NT2/D1 (cell line): ENCODE results near the gene GRP.

Source experiments
- SUZ12 ChIP-seq: IDR thresholded peaks from 2 replicates; pipeline ENCODE4 v1.6.1; 2011; ENCODE audit not compliant: insufficient read length, insufficient read depth; ENCODE audit errors: extremely low read depth
- YY1 ChIP-seq: IDR thresholded peaks from 2 replicates; pipeline ENCODE4 v1.6.1; 2011; ENCODE audit not compliant: insufficient read length, insufficient read depth
- ZNF274 ChIP-seq: IDR thresholded peaks from 2 replicates; pipeline ENCODE4 v1.6.1; 2011; ENCODE audit warnings: mild to moderate bottlenecking, low read depth, low read length

DNA sequence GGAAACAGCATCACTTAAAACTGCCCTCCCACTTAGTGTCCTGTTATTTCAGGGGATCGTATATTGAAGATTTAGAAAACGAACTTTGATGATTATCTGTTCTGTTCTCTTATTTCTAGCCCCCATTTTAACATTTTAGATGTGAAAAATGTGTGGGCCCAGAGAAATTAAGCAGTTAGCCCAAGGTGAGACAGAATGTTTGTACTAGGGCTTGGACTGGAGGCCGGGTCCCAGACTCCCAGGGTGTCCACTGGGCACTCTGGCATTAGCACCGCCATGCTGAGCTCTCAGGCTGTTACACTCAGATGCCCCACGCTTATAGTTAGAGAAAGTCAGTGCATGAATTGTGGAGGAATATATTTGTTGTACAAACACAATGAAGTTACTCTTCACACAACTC is 58.8 kb downstream of the GRP start:
- TF ChIP-seq ZNF274 (no peak), YY1 (no peak), SUZ12 (no peak)
